ENCODE results near the gene NR2F6.

DNA sequence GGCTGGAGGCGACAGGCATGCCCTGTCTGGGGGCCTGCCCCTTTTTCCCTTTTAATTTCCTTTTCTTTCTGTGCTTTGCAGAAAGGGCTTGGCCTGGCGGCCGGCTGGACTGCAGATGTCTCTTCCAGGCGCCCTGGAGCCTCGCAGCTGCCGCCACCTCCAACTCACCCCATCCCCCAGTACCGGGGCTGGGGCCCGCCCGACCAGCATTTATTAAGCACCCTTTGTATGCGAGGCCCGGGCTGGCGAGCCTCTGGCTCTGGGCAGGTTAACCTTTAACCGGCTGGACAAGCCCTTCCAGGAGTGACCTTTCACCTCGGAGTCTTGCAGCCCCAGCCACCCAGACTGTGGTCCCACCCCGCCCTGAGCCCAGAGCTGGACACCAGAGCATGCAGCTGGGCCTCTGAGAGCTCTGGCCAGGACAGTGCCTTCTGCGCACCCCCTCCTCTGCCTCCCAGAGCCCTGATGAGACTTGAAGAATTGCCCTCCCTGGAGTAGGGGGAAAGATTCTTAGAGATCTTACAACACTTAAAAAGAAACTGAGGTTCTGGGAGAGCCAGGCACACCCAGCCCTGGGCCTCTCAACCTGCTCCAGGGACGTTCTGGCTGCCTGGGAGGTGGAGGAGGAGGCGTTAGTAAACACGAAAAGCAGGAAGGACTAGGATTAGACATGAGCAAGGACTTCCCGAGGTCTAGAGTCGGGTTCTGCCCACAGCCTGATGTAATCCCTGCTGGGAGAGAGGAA lies 1.1 kb upstream of the NR2F6 start:
- TF ChIP-seq CTCF (IDR thresholded peaks at IDR 0.05) (no peak), EZH2 (IDR thresholded peaks at IDR 0.05; ENCODE audit: borderline replicate concordance, insufficient read depth, low read depth, low read length, poor library complexity, severe bottlenecking) (no peak)

All from B cell (primary cell).